GM23338 (cell line): ENCODE measurements around the gene MBNL1. TPM values are rescaled to one million over a fixed set of nuclear protein-coding genes. Genes with fewer than 3 reads are reported as not detected.

ENCODE experiments used
- ATAC-seq: fragments of 200-7000 bp; cut with Tn5 transposase; 3 replicates; pipeline ENCODE4 v1.9.1; 2020
- DNase-seq: peaks from one replicate; pipeline ENCODE4 v3.0.0-alpha.2; 2015; ENCODE audit warnings: low spot score
- H2AFZ ChIP-seq: fragments of 200-600 bp; sonication (generic); 2 replicates; pipeline ENCODE4 v1.8.0; 2016; ENCODE audit warnings: antibody characterized with exemption, mild to moderate bottlenecking, moderate library complexity
- H3F3A ChIP-seq: fragments of 200-600 bp; sonication (generic); replicated peaks from 2 replicates; pipeline ENCODE4 v1.8.0; 2017; ENCODE audit warnings: antibody characterized with exemption, mixed run types, low read depth
- H3K27ac ChIP-seq: fragments of 200-600 bp; sonication (generic); 2 replicates; pipeline ENCODE4 v1.6.1; 2016; ENCODE audit warnings: low read depth
- H3K27me3 ChIP-seq: fragments of 200-600 bp; sonication (generic); 2 replicates; pipeline ENCODE4 v1.8.0; 2016; ENCODE audit warnings: mild to moderate bottlenecking, mixed run types, moderate library complexity; ENCODE audit not compliant: insufficient read depth
- H3K36me3 ChIP-seq: fragments of 200-600 bp; sonication (generic); 2 replicates; pipeline ENCODE4 v1.8.0; 2016; ENCODE audit warnings: mild to moderate bottlenecking; ENCODE audit not compliant: insufficient read depth
- H3K4me1 ChIP-seq: fragments of 200-600 bp; sonication (generic); 2 replicates; pipeline ENCODE4 v1.8.0; 2016; ENCODE audit warnings: mild to moderate bottlenecking, moderate library complexity; ENCODE audit not compliant: insufficient read depth
- H3K4me2 ChIP-seq: fragments of 200-600 bp; sonication (generic); 2 replicates; pipeline ENCODE4 v1.7.1; 2017; ENCODE audit warnings: mixed run types
- H3K4me3 ChIP-seq: fragments of 200-600 bp; sonication (generic); 2 replicates; pipeline ENCODE4 v1.6.1; 2016; ENCODE audit warnings: mixed run types
- H3K79me2 ChIP-seq: fragments of 200-600 bp; sonication (generic); replicated peaks from 2 replicates; pipeline ENCODE4 v1.8.0; 2017; ENCODE audit warnings: mild to moderate bottlenecking; ENCODE audit not compliant: insufficient read depth
- H3K9me2 ChIP-seq: fragments of 200-600 bp; sonication (generic); 2 replicates; pipeline ENCODE4 v1.8.0; 2017; ENCODE audit not compliant: insufficient read depth
- H4K20me1 ChIP-seq: fragments of 200-600 bp; sonication (generic); replicated peaks from 2 replicates; pipeline ENCODE4 v1.8.0; 2017; ENCODE audit warnings: mild to moderate bottlenecking; ENCODE audit not compliant: insufficient read depth
- H3K27ac Mint-ChIP-seq: 2 replicates; pipeline ENCODE4 v1.8.0; 2020; ENCODE audit warnings: inconsistent platforms, mild to moderate bottlenecking, moderate library complexity, mixed read lengths
- H3K27me3 Mint-ChIP-seq: 3 replicates; pipeline ENCODE4 v1.8.0; 2022; ENCODE audit warnings: low read depth, mild to moderate bottlenecking, moderate library complexity, mixed read lengths, inconsistent platforms; ENCODE audit not compliant: insufficient read depth, poor library complexity
- H3K36me3 Mint-ChIP-seq: 3 replicates; pipeline ENCODE4 v1.8.0; 2021; ENCODE audit warnings: low read depth, mild to moderate bottlenecking, inconsistent platforms, moderate library complexity, mixed read lengths
- H3K4me1 Mint-ChIP-seq: 3 replicates; pipeline ENCODE4 v1.8.0; 2020; ENCODE audit warnings: mild to moderate bottlenecking, inconsistent platforms, mixed read lengths
- H3K4me3 Mint-ChIP-seq: 3 replicates; pipeline ENCODE4 v1.8.0; 2021; ENCODE audit warnings: moderate library complexity, mild to moderate bottlenecking, inconsistent platforms, mixed read lengths
- H3K9me3 Mint-ChIP-seq: 3 replicates; pipeline ENCODE4 v1.8.0; 2020; ENCODE audit warnings: moderate library complexity, mild to moderate bottlenecking, inconsistent platforms, mixed read lengths
- CREB1 ChIP-seq: fragments of 250-450 bp; sonication (Bioruptor Pico); IDR thresholded peaks from 2 replicates; pipeline ENCODE4 v1.5.0; 2020; ENCODE audit warnings: low read depth, mild to moderate bottlenecking, moderate library complexity
- EZH2 ChIP-seq: fragments of 200-600 bp; sonication (generic); IDR thresholded peaks from one replicate; pipeline ENCODE4 v1.8.0; 2017; ENCODE audit warnings: antibody characterized with exemption, mild to moderate bottlenecking, low read depth; ENCODE audit not compliant: unreplicated experiment
- EZH2phosphoT487 ChIP-seq: fragments of 200-600 bp; sonication (generic); IDR thresholded peaks from one replicate; pipeline ENCODE4 v1.8.1; 2018; ENCODE audit warnings: antibody characterized with exemption; ENCODE audit not compliant: unreplicated experiment
- JUNB ChIP-seq: IDR thresholded peaks from one replicate; pipeline ENCODE4 v1.6.1; 2016; ENCODE audit warnings: antibody characterized with exemption; ENCODE audit not compliant: unreplicated experiment
- NANOG ChIP-seq: IDR thresholded peaks from 2 replicates; pipeline ENCODE4 v1.6.1; 2016; ENCODE audit warnings: antibody characterized with exemption, borderline replicate concordance
- POLR2AphosphoS5 ChIP-seq: IDR thresholded peaks from 2 replicates; pipeline ENCODE4 v1.6.1; 2016; ENCODE audit warnings: antibody characterized with exemption, low read depth
- STAT1 ChIP-seq: IDR thresholded peaks from one replicate; pipeline ENCODE4 v1.6.1; 2016; ENCODE audit warnings: antibody characterized with exemption; ENCODE audit not compliant: unreplicated experiment
- ZNF114 ChIP-seq: fragments of 250-450 bp; sonication (Bioruptor Pico); IDR thresholded peaks from 2 replicates; pipeline ENCODE4 v1.5.0; 2020; ENCODE audit warnings: mild to moderate bottlenecking, moderate library complexity
- ZNF331 ChIP-seq: fragments of 250-450 bp; sonication (Bioruptor Pico); IDR thresholded peaks from 2 replicates; pipeline ENCODE4 v1.5.0; 2020; ENCODE audit warnings: low read depth, mild to moderate bottlenecking, moderate library complexity
- ZNF462 ChIP-seq: fragments of 250-450 bp; sonication (Bioruptor Pico); IDR thresholded peaks from 2 replicates; pipeline ENCODE4 v1.5.0; 2020; ENCODE audit warnings: mild to moderate bottlenecking, moderate library complexity
- polyA plus RNA-seq: library from polyadenylated mRNA; unstranded; fragments of >200 nt; fragmentation: Nextera tagmentation; extraction: Ambion mirVana; gene quantifications from 2 replicates; pipeline ENCODE4 v1.2.1, GENCODE V29; 2016
- total RNA-seq: library from RNA; depleted of rRNA; stranded (reverse); fragments of >200 nt; shearing (Covaris generic); gene quantifications from 2 replicates; pipeline ENCODE4 v1.2.3, GENCODE V29; 2014
- TF ChIP-seq, protein P1 (sequence below): IDR thresholded peaks from 2 replicates; pipeline ENCODE4 v1.6.1; 2016; ENCODE audit warnings: antibody characterized with exemption
- TF ChIP-seq, protein P2 (sequence below), 2 experiments: fragments of 200-600 bp in 1 of 2; sonication (generic) in 1 of 2; conservative IDR thresholded peaks; 2 replicates each; pipeline versions ENCODE4 v1.5.1 to v1.6.1; 2016 to 2017; ENCODE audit warnings: antibody characterized with exemption in 2 of 2, low read depth in 2 of 2, mild to moderate bottlenecking in 2 of 2, moderate library complexity in 1 of 2
- TF ChIP-seq, protein P3 (sequence below): IDR thresholded peaks from one replicate; pipeline ENCODE4 v1.6.1; 2018; ENCODE audit warnings: antibody characterized with exemption; ENCODE audit not compliant: unreplicated experiment

MBNL1 gene
- total and polyA plus RNA-seq, 2 experiments from 2014 or later = 9.4 to 23.2 TPM

DNA sequence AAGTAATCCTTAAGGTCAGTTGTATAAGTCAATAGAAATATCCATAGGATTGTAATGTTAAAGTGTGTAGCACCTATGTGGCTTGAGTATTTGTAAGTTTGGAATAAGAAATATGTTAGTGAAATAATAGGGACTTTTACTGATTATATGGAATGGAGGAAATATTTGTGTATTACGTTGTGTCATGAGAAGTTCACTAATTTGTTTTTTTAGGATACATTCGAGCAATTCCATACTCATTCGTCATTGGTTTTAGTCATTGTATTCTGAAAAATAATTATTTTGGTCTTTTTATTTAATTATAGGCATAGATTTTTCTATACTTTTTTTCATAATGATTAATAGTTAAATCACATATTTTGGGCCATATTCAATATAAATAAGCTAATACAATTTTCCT is 21.0 kb downstream of the MBNL1 start:
- H3F3A ChIP-seq = no peaks in the 10 kb centered on the region
- no peaks in the 10 kb centered on the region for H4K20me1 ChIP-seq
- H3K79me2 ChIP-seq = peaks cover 84% of the 10 kb centered on the region
- H3K27ac Mint-ChIP-seq = no peak overlapping the region
- H3K9me3 Mint-ChIP-seq = no peaks in the 10 kb centered on the region
- TF ChIP-seq, protein P1, sequence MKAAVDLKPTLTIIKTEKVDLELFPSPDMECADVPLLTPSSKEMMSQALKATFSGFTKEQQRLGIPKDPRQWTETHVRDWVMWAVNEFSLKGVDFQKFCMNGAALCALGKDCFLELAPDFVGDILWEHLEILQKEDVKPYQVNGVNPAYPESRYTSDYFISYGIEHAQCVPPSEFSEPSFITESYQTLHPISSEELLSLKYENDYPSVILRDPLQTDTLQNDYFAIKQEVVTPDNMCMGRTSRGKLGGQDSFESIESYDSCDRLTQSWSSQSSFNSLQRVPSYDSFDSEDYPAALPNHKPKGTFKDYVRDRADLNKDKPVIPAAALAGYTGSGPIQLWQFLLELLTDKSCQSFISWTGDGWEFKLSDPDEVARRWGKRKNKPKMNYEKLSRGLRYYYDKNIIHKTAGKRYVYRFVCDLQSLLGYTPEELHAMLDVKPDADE = no peak
- TF ChIP-seq NANOG = no peak
- TF ChIP-seq, protein P2, sequence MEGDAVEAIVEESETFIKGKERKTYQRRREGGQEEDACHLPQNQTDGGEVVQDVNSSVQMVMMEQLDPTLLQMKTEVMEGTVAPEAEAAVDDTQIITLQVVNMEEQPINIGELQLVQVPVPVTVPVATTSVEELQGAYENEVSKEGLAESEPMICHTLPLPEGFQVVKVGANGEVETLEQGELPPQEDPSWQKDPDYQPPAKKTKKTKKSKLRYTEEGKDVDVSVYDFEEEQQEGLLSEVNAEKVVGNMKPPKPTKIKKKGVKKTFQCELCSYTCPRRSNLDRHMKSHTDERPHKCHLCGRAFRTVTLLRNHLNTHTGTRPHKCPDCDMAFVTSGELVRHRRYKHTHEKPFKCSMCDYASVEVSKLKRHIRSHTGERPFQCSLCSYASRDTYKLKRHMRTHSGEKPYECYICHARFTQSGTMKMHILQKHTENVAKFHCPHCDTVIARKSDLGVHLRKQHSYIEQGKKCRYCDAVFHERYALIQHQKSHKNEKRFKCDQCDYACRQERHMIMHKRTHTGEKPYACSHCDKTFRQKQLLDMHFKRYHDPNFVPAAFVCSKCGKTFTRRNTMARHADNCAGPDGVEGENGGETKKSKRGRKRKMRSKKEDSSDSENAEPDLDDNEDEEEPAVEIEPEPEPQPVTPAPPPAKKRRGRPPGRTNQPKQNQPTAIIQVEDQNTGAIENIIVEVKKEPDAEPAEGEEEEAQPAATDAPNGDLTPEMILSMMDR (conservative IDR thresholded peaks at IDR 0.05; ENCODE audit: low read depth in 2 of 2) = no peak
- TF ChIP-seq ZNF114 (CRISPR knock-in tag) = no peak
- TF ChIP-seq EZH2 = no peak
- no peak for TF ChIP-seq POLR2AphosphoS5
- no peak for TF ChIP-seq STAT1
- no peak for TF ChIP-seq ZNF462 (CRISPR knock-in tag)
- no peak for TF ChIP-seq CREB1 (CRISPR knock-in tag)
- no peak for TF ChIP-seq JUNB
- TF ChIP-seq, protein P3, sequence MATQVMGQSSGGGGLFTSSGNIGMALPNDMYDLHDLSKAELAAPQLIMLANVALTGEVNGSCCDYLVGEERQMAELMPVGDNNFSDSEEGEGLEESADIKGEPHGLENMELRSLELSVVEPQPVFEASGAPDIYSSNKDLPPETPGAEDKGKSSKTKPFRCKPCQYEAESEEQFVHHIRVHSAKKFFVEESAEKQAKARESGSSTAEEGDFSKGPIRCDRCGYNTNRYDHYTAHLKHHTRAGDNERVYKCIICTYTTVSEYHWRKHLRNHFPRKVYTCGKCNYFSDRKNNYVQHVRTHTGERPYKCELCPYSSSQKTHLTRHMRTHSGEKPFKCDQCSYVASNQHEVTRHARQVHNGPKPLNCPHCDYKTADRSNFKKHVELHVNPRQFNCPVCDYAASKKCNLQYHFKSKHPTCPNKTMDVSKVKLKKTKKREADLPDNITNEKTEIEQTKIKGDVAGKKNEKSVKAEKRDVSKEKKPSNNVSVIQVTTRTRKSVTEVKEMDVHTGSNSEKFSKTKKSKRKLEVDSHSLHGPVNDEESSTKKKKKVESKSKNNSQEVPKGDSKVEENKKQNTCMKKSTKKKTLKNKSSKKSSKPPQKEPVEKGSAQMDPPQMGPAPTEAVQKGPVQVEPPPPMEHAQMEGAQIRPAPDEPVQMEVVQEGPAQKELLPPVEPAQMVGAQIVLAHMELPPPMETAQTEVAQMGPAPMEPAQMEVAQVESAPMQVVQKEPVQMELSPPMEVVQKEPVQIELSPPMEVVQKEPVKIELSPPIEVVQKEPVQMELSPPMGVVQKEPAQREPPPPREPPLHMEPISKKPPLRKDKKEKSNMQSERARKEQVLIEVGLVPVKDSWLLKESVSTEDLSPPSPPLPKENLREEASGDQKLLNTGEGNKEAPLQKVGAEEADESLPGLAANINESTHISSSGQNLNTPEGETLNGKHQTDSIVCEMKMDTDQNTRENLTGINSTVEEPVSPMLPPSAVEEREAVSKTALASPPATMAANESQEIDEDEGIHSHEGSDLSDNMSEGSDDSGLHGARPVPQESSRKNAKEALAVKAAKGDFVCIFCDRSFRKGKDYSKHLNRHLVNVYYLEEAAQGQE = no peak
- no peak for TF ChIP-seq ZNF331
- TF ChIP-seq EZH2phosphoT487 = no peak
- no peak overlapping the region for H3K27ac ChIP-seq
- no peaks in the 10 kb centered on the region for H3K36me3 ChIP-seq
- H3K4me1 Mint-ChIP-seq = peaks cover 18% of the 10 kb centered on the region
- no peaks in the 10 kb centered on the region for H3K27me3 ChIP-seq
- H3K27me3 Mint-ChIP-seq = no peaks in the 10 kb centered on the region
- H3K4me1 ChIP-seq = peaks cover 2% of the 10 kb centered on the region; the same call in 1 of the 2 replicates
- H3K36me3 Mint-ChIP-seq = no peaks in the 10 kb centered on the region
- ATAC-seq = no peak
- H3K9me2 ChIP-seq = no peaks in the 10 kb centered on the region
- H2AFZ ChIP-seq = no peak overlapping the region
- H3K4me3 ChIP-seq = no peak overlapping the region
- no peak overlapping the region for H3K4me2 ChIP-seq
- no peak for DNase-seq
- no peak overlapping the region for H3K4me3 Mint-ChIP-seq
